GM12878 (cell line): ENCODE measurements around the gene C10orf88. TPM values are rescaled to one million over a fixed set of nuclear protein-coding genes. Genes with fewer than 3 reads are reported as not detected.
A peak's percentile ranks its signal among the peaks of the same experiment; 100 is the strongest.

Source experiments
- ATF2 ChIP-seq: IDR thresholded peaks from 2 replicates; pipeline ENCODE4 v1.6.1; 2012; ENCODE audit warnings: low read length, inconsistent platforms
- ETV6 ChIP-seq, 2 experiments: fragments of 450-650 bp in 1 of 2; IDR thresholded peaks in 1 of 2; conservative IDR thresholded peaks in 1 of 2; 2 replicates each; pipeline ENCODE4 v1.6.1; 2014; ENCODE audit warnings: antibody characterized with exemption in 1 of 2, borderline replicate concordance in 1 of 2, low read depth in 1 of 2, mild to moderate bottlenecking in 1 of 2, moderate library complexity in 1 of 2
- EZH2 ChIP-seq: IDR thresholded peaks from 2 replicates; pipeline ENCODE4 v1.6.1; 2012; ENCODE audit warnings: low read depth, mild to moderate bottlenecking, control low read depth, inconsistent platforms, low read length, borderline replicate concordance; ENCODE audit not compliant: control insufficient read depth
- NFYA ChIP-seq: IDR thresholded peaks from 2 replicates; pipeline ENCODE4 v1.6.1; 2011; ENCODE audit warnings: low read depth, mild to moderate bottlenecking, low read length, improper control_type of control experiment, borderline replicate concordance
- NFYB ChIP-seq: IDR thresholded peaks from 2 replicates; pipeline ENCODE4 v1.6.1; 2011; ENCODE audit warnings: low read depth, mild to moderate bottlenecking, low read length, improper control_type of control experiment, moderate library complexity; ENCODE audit not compliant: insufficient read depth
- USF1 ChIP-seq: IDR thresholded peaks from 2 replicates; pipeline ENCODE4 v1.6.1; 2011; ENCODE audit warnings: borderline replicate concordance, low read depth, mild to moderate bottlenecking, moderate library complexity, mixed read lengths, low read length; ENCODE audit not compliant: insufficient read depth; ENCODE audit errors: extremely low read length
- WRNIP1 ChIP-seq: IDR thresholded peaks from 2 replicates; pipeline ENCODE4 v1.6.1; 2011; ENCODE audit warnings: low read depth, low read length, improper control_type of control experiment, borderline replicate concordance
- ZBTB40 ChIP-seq: fragments of 450-650 bp; IDR thresholded peaks from 2 replicates; pipeline ENCODE4 v1.6.1; 2016; ENCODE audit warnings: mild to moderate bottlenecking, moderate library complexity, borderline replicate concordance
- polyA plus RNA-seq, 11 experiments: library from polyadenylated mRNA; depleted of rRNA in 4 of 11; unstranded in 6 of 11; stranded (reverse) in 5 of 11; fragments of >200 nt; fragmentation: Nextera tagmentation in 4 of 11; fragmentation: Illumina TruSeq in 1 of 11; extraction: Ambion mirVana in 4 of 11; extraction: Trizol in 1 of 11; gene quantifications; 1 replicate in 1 of 11; 2 replicates in 10 of 11; pipeline versions ENCODE4 v1.2.1 to v1.2.3, GENCODE V29; 2011 to 2016; ENCODE audit warnings: inconsistent platforms in 2 of 11, missing spikeins in 2 of 11, low read depth in 1 of 11
- total RNA-seq, 4 experiments: library from RNA; depleted of rRNA in 3 of 4; stranded (reverse); fragments of >200 nt in 3 of 4; fragmentation: Illumina TruSeq in 1 of 4; extraction: Trizol in 1 of 4; gene quantifications; 2 replicates each; pipeline versions ENCODE4 v1.2.1 to v1.2.3, GENCODE V29; 2013 to 2021

Gene C10orf88
- total and polyA plus RNA-seq, 10 of the 15 experiments (the other 5 are each of a cell fraction or from before 2014, with no cell fraction given) = 4.7 to 12.5 (median 8.5) TPM

- TF ChIP-seq ZBTB40 (peak; percentile 98), ETV6 (conservative IDR thresholded peaks at IDR 0.05 in 1 of 2, IDR thresholded peaks at IDR 0.05 in 1 of 2; ENCODE audit: borderline replicate concordance in 1 of 2, low read depth in 1 of 2) (no peak), EZH2 (no peak), WRNIP1 (no peak), USF1 (no peak), ATF2 (no peak), NFYA (no peak), NFYB (no peak)
Observed at GRCh38 chr10:122953902-122954730, at the start of gene C10orf88 (continued).
